HTERT RPE-1 (cell line): ENCODE measurements around the gene TAF11L7.
"Not testable (repeated sequence)": the region's sequence is repeated elsewhere in the genome, so short reads cannot be mapped to it uniquely, and the experiment has no call there.

ENCODE experiments used
- in situ Hi-C: fragments of 300-500 bp; cut with MboI; formaldehyde crosslinking; loops from 4 replicates; pipeline ENCODE4 v1.14.3; 2020; ENCODE audit warnings: low sequenced_read_pairs

TAF11L7 gene

GRCh38 chr5:17585658-17586057 lies at the start of gene TAF11L7:
TAF11L7 (minus strand) TSS chr5:17585758.
- in situ Hi-C loops, result not testable (repeated sequence)

- in situ Hi-C loops, result no loop called here
Measured at GRCh38 chr5:17634160-17634559, 48.6 kb upstream of the TAF11L7 start, which contains the start of gene TAF11L14. TAF11L14 (plus strand) TSS chr5:17634460.

DNA sequence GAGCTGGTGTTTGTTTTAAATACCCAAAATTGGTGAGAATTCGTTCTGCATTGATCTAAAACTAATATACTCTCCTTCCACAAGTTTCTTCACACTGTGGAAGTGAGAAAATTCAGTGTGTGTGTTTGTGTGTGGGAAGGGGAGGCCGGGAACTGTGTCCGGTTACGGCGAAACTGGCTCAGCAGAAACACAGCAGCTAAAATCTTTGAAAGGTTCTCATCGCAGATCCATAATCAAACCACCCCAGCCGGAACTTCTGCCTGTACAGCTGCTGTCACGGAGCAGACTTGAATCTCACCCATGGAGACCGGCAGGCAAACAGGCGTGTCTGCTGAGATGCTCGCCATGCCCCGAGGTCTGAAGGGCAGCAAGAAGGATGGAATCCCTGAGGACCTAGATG lies 46.2 kb upstream of the TAF11L7 start, which contains the start of gene TAF11L13:
TSS of gene TAF11L13 (plus strand) at position 301 of the 400 bp plus-strand sequence.
- in situ Hi-C loops, result not testable (repeated sequence)

- in situ Hi-C loops, result no loop called here
Measured at GRCh38 chr5:17625686-17626085, 40.1 kb upstream of the TAF11L7 start.

GRCh38 chr5:17620627-17621026 lies 35.1 kb upstream of the TAF11L7 start:
- in situ Hi-C loops, result no loop called here

DNA sequence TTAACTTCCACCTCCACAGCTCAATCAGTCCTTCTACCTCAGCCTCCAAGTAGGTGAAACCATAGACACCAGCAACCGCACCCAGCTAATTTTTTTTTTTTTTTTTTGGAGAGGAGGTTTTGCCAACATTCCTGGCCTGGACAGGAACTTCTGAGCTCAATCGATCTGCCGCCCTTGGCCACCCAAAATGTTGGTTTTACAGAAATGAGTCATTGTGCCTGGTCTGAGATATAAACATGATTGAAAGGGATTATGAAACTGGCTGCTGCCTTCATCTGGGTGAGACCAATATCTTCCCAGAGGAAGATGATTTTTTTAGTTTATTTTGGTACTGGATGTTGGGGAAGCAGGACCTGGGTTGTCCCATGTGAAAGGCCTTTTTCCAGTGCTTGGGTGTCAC lies 33.8 kb upstream of the TAF11L7 start:
- in situ Hi-C loops, result no loop called here

DNA sequence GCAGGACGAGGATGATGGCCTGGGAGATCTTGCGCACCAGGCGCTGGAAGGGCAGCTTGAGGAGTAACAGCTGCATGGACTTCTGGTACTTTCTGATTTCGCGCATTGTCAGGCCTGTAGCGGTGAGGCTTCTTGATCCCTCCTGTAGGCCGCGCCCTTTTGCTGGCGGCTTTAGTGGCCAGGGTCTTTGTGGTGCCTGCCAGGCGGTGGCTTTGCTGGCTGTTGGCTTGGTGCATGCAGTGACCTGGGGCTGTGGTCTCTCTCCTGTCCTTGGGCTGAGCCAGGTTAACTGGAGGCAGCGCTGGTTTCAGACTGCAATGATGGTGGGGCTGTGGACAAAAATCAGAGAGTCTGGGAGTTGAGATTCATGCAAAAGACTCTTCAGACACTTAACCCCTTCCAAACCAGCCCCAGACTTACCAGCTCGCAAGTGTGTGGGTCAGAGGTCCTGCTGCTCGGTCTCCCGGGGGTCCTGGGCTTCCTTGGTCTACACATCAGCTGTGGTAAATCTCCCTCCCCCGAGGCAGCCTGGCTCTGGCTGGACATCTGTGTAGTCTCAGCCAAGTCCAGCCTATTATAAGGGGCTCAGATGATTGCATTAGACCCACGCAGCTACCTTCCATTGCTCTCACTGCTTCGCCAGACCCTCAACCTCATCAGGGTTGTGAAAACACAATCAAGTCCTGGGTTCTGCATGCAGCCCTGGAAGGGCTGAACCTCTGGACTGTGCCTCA lies 29.5 kb upstream of the TAF11L7 start:
- in situ Hi-C loops, result no loop called here

- in situ Hi-C loops, result not testable (repeated sequence)
Measured at GRCh38 chr5:17610092-17610491, 24.5 kb upstream of the TAF11L7 start, which contains the start of gene TAF11L12. TAF11L12 (plus strand) TSS chr5:17610392.

- in situ Hi-C loops, result not testable (repeated sequence)
Measured at GRCh38 chr5:17607461-17607860, 21.9 kb upstream of the TAF11L7 start.

GRCh38 chr5:17604951-17605350 lies 19.4 kb upstream of the TAF11L7 start:
- in situ Hi-C loops, result no loop called here

GRCh38 chr5:17603880-17604279 lies 18.3 kb upstream of the TAF11L7 start, which contains the start of gene TAF11L11:
TAF11L11 (plus strand) TSS chr5:17604183.
- in situ Hi-C loops, result not testable (repeated sequence)

DNA sequence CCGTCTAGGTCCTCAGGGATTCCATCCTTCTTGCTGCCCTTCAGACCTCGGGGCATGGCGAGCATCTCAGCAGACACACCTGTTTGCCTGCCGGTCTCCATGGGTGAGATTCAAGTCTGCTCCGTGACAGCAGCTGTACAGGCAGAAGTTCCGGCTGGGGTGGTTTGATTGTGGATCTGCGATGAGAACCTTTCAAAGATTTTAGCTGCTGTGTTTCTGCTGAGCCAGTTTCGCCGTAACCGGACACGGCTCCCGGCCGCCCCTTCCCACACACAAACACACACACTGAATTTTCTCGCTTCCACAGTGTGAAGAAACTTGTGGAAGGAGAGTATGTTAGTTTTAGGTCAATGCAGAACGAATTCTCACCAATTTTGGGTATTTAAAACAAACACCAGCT lies 12.2 kb upstream of the TAF11L7 start, which contains the start of gene TAF11L10:
TSS of gene TAF11L10 (minus strand) at position 101 of the 400 bp plus-strand sequence.
- in situ Hi-C loops, result not testable (repeated sequence)

DNA sequence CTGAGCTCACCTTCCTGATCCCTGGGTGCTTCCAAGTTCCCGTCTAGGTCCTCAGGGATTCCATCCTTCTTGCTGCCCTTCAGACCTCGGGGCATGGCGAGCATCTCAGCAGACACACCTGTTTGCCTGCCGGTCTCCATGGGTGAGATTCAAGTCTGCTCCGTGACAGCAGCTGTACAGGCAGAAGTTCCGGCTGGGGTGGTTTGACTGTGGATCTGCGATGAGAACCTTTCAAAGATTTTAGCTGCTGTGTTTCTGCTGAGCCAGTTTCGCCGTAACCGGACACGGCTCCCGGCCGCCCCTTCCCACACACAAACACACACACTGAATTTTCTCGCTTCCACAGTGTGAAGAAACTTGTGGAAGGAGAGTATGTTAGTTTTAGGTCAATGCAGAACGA lies 8.7 kb upstream of the TAF11L7 start, which contains the start of gene TAF11L9:
TSS of gene TAF11L9 (minus strand) at position 140 of the 400 bp plus-strand sequence.
- in situ Hi-C loops, result not testable (repeated sequence)

- in situ Hi-C loops, result not testable (repeated sequence)
Measured at GRCh38 chr5:17590860-17591259, 5.3 kb upstream of the TAF11L7 start, which contains the start of gene TAF11L8. TAF11L8 (minus strand) TSS chr5:17590960.
